Neural crest cell (in vitro differentiated cells): ENCODE results near the gene ZMIZ1. TPM values are rescaled to one million over a fixed set of nuclear protein-coding genes. Genes with fewer than 3 reads are reported as not detected.
A peak's percentile ranks its signal among the peaks of the same experiment; 100 is the strongest.

Experiments
- DNase-seq: peaks from one replicate; pipeline ENCODE4 v3.0.0; 2021; ENCODE audit warnings: low read depth, mixed read lengths, low spot score
- H3K27ac Mint-ChIP-seq: one replicate; pipeline ENCODE4 v1.8.0; 2021; ENCODE audit warnings: mild to moderate bottlenecking, mixed read lengths; ENCODE audit not compliant: unreplicated experiment
- H3K27me3 Mint-ChIP-seq: 2 replicates; pipeline ENCODE4 v1.8.0; 2021; ENCODE audit warnings: low read depth, mild to moderate bottlenecking, mixed read lengths
- H3K36me3 Mint-ChIP-seq: 2 replicates; pipeline ENCODE4 v1.8.0; 2021; ENCODE audit warnings: low read depth, mild to moderate bottlenecking, mixed read lengths
- H3K4me1 Mint-ChIP-seq: 2 replicates; pipeline ENCODE4 v1.8.0; 2021; ENCODE audit warnings: mixed read lengths
- H3K4me3 Mint-ChIP-seq: one replicate; pipeline ENCODE4 v1.8.0; 2021; ENCODE audit warnings: mild to moderate bottlenecking, mixed read lengths
- H3K9me3 Mint-ChIP-seq: 2 replicates; pipeline ENCODE4 v1.8.0; 2021; ENCODE audit warnings: mixed read lengths
- CTCF ChIP-seq: fragments of 200-600 bp; sonication (generic); conservative IDR thresholded peaks from 2 replicates; pipeline ENCODE4 v1.5.0; 2021; ENCODE audit warnings: antibody characterized with exemption, mild to moderate bottlenecking
- total RNA-seq: library from RNA; stranded (reverse); gene quantifications from 2 replicates; pipeline ENCODE4 v1.2.1, GENCODE V29; 2021

The ZMIZ1 gene
- total RNA-seq, 1 donor from 2014 or later = 92.0 TPM

- Mint-ChIP-seq H3K27ac (peak overlapping the region; percentile 67), H3K27me3 (no peaks in the 10 kb centered on the region), H3K4me1 (peaks cover 79% of the 10 kb centered on the region), H3K9me3 (no peaks in the 10 kb centered on the region), H3K4me3 (no peak overlapping the region), H3K36me3 (peaks cover 4% of the 10 kb centered on the region)
- DNase-seq = no peak
- TF ChIP-seq CTCF = no peak
Measured at GRCh38 chr10:79116368-79116767, 47.6 kb downstream of the ZMIZ1 start.

- H3K27me3 Mint-ChIP-seq = no peaks in the 10 kb centered on the region
- peak overlapping the region; percentile 71 for H3K27ac Mint-ChIP-seq
- no peak for TF ChIP-seq CTCF
- peaks cover 4% of the 10 kb centered on the region for H3K36me3 Mint-ChIP-seq
- no peak for DNase-seq
- H3K9me3 Mint-ChIP-seq = no peaks in the 10 kb centered on the region
- peak overlapping the region; percentile 57 for H3K4me3 Mint-ChIP-seq
- peaks cover 74% of the 10 kb centered on the region for H3K4me1 Mint-ChIP-seq
Measured at GRCh38 chr10:79116801-79117723, 48.3 kb downstream of the ZMIZ1 start.

GRCh38 chr10:79118286-79119202 is 49.8 kb downstream of the ZMIZ1 start:
- Mint-ChIP-seq H3K9me3 (no peaks in the 10 kb centered on the region), H3K4me3 (no peak overlapping the region), H3K4me1 (peaks cover 61% of the 10 kb centered on the region), H3K27me3 (no peaks in the 10 kb centered on the region), H3K36me3 (peaks cover 4% of the 10 kb centered on the region), H3K27ac (peak overlapping the region; percentile 71)
- no peak for DNase-seq
- no peak for TF ChIP-seq CTCF

- Mint-ChIP-seq H3K36me3 (peaks cover 4% of the 10 kb centered on the region), H3K9me3 (no peaks in the 10 kb centered on the region), H3K27ac (no peak overlapping the region), H3K4me1 (peaks cover 54% of the 10 kb centered on the region), H3K4me3 (no peak overlapping the region), H3K27me3 (no peaks in the 10 kb centered on the region)
- no peak for DNase-seq
- no peak for TF ChIP-seq CTCF
Measured at GRCh38 chr10:79119306-79119705, 50.5 kb downstream of the ZMIZ1 start.

GRCh38 chr10:79123547-79123963 is 54.8 kb downstream of the ZMIZ1 start:
- H3K9me3 Mint-ChIP-seq = no peaks in the 10 kb centered on the region
- no peak for TF ChIP-seq CTCF
- no peaks in the 10 kb centered on the region for H3K36me3 Mint-ChIP-seq
- no peak for DNase-seq
- no peak overlapping the region for H3K4me3 Mint-ChIP-seq
- peaks cover 34% of the 10 kb centered on the region for H3K4me1 Mint-ChIP-seq
- H3K27ac Mint-ChIP-seq = no peak overlapping the region
- no peaks in the 10 kb centered on the region for H3K27me3 Mint-ChIP-seq
